GM23338 (cell line): Measurements from ENCODE around the gene ZHX3.

Source experiments
- CREB1 ChIP-seq: fragments of 250-450 bp; sonication (Bioruptor Pico); IDR thresholded peaks from 2 replicates; pipeline ENCODE4 v1.5.0; 2020; ENCODE audit warnings: low read depth, mild to moderate bottlenecking, moderate library complexity
- ETS1 ChIP-seq: IDR thresholded peaks from 2 replicates; pipeline ENCODE4 v1.6.1; 2016; ENCODE audit warnings: antibody characterized with exemption
- EZH2 ChIP-seq: fragments of 200-600 bp; sonication (generic); IDR thresholded peaks from one replicate; pipeline ENCODE4 v1.8.0; 2017; ENCODE audit warnings: antibody characterized with exemption, mild to moderate bottlenecking, low read depth; ENCODE audit not compliant: unreplicated experiment
- EZH2phosphoT487 ChIP-seq: fragments of 200-600 bp; sonication (generic); IDR thresholded peaks from one replicate; pipeline ENCODE4 v1.8.1; 2018; ENCODE audit warnings: antibody characterized with exemption; ENCODE audit not compliant: unreplicated experiment
- POLR2AphosphoS5 ChIP-seq: IDR thresholded peaks from 2 replicates; pipeline ENCODE4 v1.6.1; 2016; ENCODE audit warnings: antibody characterized with exemption, low read depth
- REST ChIP-seq: IDR thresholded peaks from one replicate; pipeline ENCODE4 v1.6.1; 2018; ENCODE audit warnings: antibody characterized with exemption; ENCODE audit not compliant: unreplicated experiment
- STAT1 ChIP-seq: IDR thresholded peaks from one replicate; pipeline ENCODE4 v1.6.1; 2016; ENCODE audit warnings: antibody characterized with exemption; ENCODE audit not compliant: unreplicated experiment
- ZNF114 ChIP-seq: fragments of 250-450 bp; sonication (Bioruptor Pico); IDR thresholded peaks from 2 replicates; pipeline ENCODE4 v1.5.0; 2020; ENCODE audit warnings: mild to moderate bottlenecking, moderate library complexity
- TF ChIP-seq, protein P1 (sequence below), 2 experiments: fragments of 200-600 bp in 1 of 2; sonication (generic) in 1 of 2; conservative IDR thresholded peaks; 2 replicates each; pipeline versions ENCODE4 v1.5.1 to v1.6.1; 2016 to 2017; ENCODE audit warnings: antibody characterized with exemption in 2 of 2, low read depth in 2 of 2, mild to moderate bottlenecking in 2 of 2, moderate library complexity in 1 of 2

DNA sequence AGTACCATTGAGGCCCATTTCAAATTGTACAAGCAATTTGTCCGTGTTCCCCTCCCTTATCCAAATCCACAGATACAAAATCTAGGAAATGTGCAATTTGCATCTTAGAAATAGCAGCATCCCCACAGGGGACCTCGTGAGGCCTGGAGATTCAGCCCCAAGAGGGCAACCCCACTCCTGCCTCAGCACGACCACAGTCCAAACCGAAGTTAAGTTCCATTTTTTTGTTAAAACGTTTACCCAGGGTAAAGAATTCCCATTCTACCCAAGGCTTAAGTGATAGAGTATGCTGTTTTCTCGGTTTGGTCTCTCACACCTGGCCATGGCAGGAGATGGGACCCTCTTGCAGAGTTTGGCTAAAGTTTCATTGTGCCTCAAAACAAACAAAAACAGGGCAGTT lies 139.0 kb downstream of the ZHX3 start:
- TF ChIP-seq EZH2 = no peak
- no peak for TF ChIP-seq POLR2AphosphoS5
- TF ChIP-seq, protein P1, sequence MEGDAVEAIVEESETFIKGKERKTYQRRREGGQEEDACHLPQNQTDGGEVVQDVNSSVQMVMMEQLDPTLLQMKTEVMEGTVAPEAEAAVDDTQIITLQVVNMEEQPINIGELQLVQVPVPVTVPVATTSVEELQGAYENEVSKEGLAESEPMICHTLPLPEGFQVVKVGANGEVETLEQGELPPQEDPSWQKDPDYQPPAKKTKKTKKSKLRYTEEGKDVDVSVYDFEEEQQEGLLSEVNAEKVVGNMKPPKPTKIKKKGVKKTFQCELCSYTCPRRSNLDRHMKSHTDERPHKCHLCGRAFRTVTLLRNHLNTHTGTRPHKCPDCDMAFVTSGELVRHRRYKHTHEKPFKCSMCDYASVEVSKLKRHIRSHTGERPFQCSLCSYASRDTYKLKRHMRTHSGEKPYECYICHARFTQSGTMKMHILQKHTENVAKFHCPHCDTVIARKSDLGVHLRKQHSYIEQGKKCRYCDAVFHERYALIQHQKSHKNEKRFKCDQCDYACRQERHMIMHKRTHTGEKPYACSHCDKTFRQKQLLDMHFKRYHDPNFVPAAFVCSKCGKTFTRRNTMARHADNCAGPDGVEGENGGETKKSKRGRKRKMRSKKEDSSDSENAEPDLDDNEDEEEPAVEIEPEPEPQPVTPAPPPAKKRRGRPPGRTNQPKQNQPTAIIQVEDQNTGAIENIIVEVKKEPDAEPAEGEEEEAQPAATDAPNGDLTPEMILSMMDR (conservative IDR thresholded peaks at IDR 0.05; ENCODE audit: low read depth in 2 of 2) = no peak
- no peak for TF ChIP-seq STAT1
- TF ChIP-seq ETS1 = no peak
- no peak for TF ChIP-seq CREB1
- TF ChIP-seq EZH2phosphoT487 = no peak
- no peak for TF ChIP-seq ZNF114 (CRISPR knock-in tag)
- no peak for TF ChIP-seq REST
